PFSK-1 (cell line): ENCODE results near the gene ISL2.

Experiments
- FOXP2 ChIP-seq: optimal IDR thresholded peaks from 2 replicates; pipeline ENCODE3; 2011; ENCODE audit warnings: borderline replicate concordance, control low read depth, inconsistent platforms; ENCODE audit not compliant: insufficient read depth; ENCODE audit errors: extremely low read length, extremely low read depth
- POLR2AphosphoS5 ChIP-seq: IDR thresholded peaks from 2 replicates; pipeline ENCODE4 v1.6.1; 2012; ENCODE audit warnings: low read depth, mild to moderate bottlenecking, control low read depth, low read length, moderate library complexity
- REST ChIP-seq, 2 experiments: IDR thresholded peaks; 2 replicates each; pipeline versions ENCODE4 v1.6.1 to v1.8.0; 2011 to 2012; ENCODE audit warnings: low read depth in 2 of 2, low read length in 2 of 2, control low read depth in 1 of 2, inconsistent platforms in 1 of 2, mild to moderate bottlenecking in 1 of 2, moderate library complexity in 1 of 2; ENCODE audit not compliant: insufficient read depth in 1 of 2
- SIN3A ChIP-seq: IDR thresholded peaks from 2 replicates; pipeline ENCODE4 v1.6.1; 2012; ENCODE audit warnings: mild to moderate bottlenecking, low read length, moderate library complexity, borderline replicate concordance; ENCODE audit not compliant: insufficient read depth
- TAF1 ChIP-seq: IDR thresholded peaks from 2 replicates; pipeline ENCODE4 v1.6.1; 2012; ENCODE audit warnings: low read length, control low read depth, borderline replicate concordance; ENCODE audit not compliant: insufficient read depth

The ISL2 gene

GRCh38 chr15:76340198-76340802 lies 3.7 kb downstream of the ISL2 start:
- no peak for TF ChIP-seq POLR2AphosphoS5
- no peak for TF ChIP-seq REST (IDR thresholded peaks at IDR 0.05; ENCODE audit: insufficient read depth in 1 of 2, low read depth in 2 of 2, low read length in 2 of 2)
- no peak for TF ChIP-seq FOXP2
- no peak for TF ChIP-seq SIN3A
- TF ChIP-seq TAF1, result no peak

GRCh38 chr15:76340803-76341365 lies 4.3 kb downstream of the ISL2 start:
- TF ChIP-seq POLR2AphosphoS5 (no peak), FOXP2 (no peak), SIN3A (no peak), TAF1 (no peak), REST (IDR thresholded peaks at IDR 0.05; ENCODE audit: insufficient read depth in 1 of 2, low read depth in 2 of 2, low read length in 2 of 2) (no peak)

GRCh38 chr15:76341366-76342057 lies 4.9 kb downstream of the ISL2 start:
- no peak for TF ChIP-seq POLR2AphosphoS5
- TF ChIP-seq REST (IDR thresholded peaks at IDR 0.05; ENCODE audit: insufficient read depth in 1 of 2, low read depth in 2 of 2, low read length in 2 of 2), result no peak
- TF ChIP-seq SIN3A, result no peak
- no peak for TF ChIP-seq FOXP2
- no peak for TF ChIP-seq TAF1

- no peak for TF ChIP-seq SIN3A
- TF ChIP-seq REST (IDR thresholded peaks at IDR 0.05; ENCODE audit: insufficient read depth in 1 of 2, low read depth in 2 of 2, low read length in 2 of 2), result no peak
- TF ChIP-seq POLR2AphosphoS5, result no peak
- no peak for TF ChIP-seq TAF1
- TF ChIP-seq FOXP2, result no peak
These were observed 5.4 kb downstream of the ISL2 start for GRCh38 chr15:76342058-76342381.
